GM23248 (cell line): Measurements from ENCODE around the gene HINT3.

Experiments
- EZH2 ChIP-seq: fragments of 200-600 bp; sonication (generic); IDR thresholded peaks from 2 replicates; pipeline ENCODE4 v1.6.1; 2018; ENCODE audit warnings: antibody characterized with exemption, mild to moderate bottlenecking; ENCODE audit not compliant: insufficient read depth, poor library complexity, severe bottlenecking
- EZH2phosphoT487 ChIP-seq: fragments of 200-600 bp; sonication (generic); IDR thresholded peaks from 2 replicates; pipeline ENCODE4 v1.6.1; 2018; ENCODE audit warnings: antibody characterized with exemption, moderate library complexity, mild to moderate bottlenecking, low read depth; ENCODE audit not compliant: insufficient read depth

DNA sequence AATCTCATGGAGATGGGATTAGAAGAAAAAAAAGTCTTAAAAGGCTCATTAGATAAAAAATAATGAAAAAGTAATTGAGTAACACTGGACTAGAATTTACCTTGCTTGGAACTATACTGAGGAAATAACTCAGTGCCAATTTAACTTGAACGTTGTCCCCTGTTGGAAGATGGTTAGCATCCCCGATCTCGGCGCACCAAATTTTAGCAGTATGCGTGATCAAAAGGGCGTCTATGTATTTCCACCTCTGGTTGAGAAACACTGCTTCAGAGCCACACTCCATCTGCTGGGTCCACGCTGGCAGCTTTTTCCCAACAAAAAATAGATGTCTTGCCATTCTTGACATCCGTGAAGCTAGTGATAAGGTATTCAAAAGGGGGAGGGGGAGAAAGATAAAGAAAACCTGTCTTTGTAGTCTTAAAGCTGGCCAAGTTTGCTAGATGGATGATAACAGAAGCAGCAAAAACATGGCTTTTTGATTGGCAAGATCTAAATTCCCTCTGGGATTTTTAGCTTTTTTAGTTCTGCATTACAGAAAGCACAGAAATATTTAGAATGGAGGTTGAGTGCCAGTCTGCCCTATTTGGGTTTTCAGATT, 6.4 kb downstream of the HINT3 start:
- TF ChIP-seq EZH2 (no peak), EZH2phosphoT487 (no peak)
